ENCODE data around the gene ZBTB33. TPM values are rescaled to one million over a fixed set of nuclear protein-coding genes. Genes with fewer than 3 reads are reported as not detected.

Gene ZBTB33
- total and polyA plus RNA-seq, 2 of the 13 experiments (the other 11 are each of a cell fraction or from before 2014, with no cell fraction given) = 6.5 to 20.2 TPM

GRCh38 chrX:120250522-120251271, at the start of gene ZBTB33 (continued):
- TF ChIP-seq ZNF512B (CRISPR knock-in tag; IDR thresholded peaks at IDR 0.05; ENCODE audit: borderline replicate concordance) = no peak
- TF ChIP-seq TRIM24 (CRISPR knock-in tag; IDR thresholded peaks at IDR 0.05) = no peak
- no peak for TF ChIP-seq PHF5A (CRISPR knock-in tag; IDR thresholded peaks at IDR 0.05; ENCODE audit: low read depth, unreplicated experiment)
- no peak for TF ChIP-seq MLXIP (CRISPR knock-in tag; IDR thresholded peaks at IDR 0.05; ENCODE audit: borderline replicate concordance)
- TF ChIP-seq CREM (IDR thresholded peaks at IDR 0.05) = no peak
- no peak for TF ChIP-seq CREM (CRISPR knock-in tag; IDR thresholded peaks at IDR 0.05)
- peak; percentile 37; the same call in 1 of the 2 replicates for TF ChIP-seq THAP9 (CRISPR knock-in tag; IDR thresholded peaks at IDR 0.05; ENCODE audit: borderline replicate concordance)
- TF ChIP-seq ZNF784 (CRISPR knock-in tag; IDR thresholded peaks at IDR 0.05; ENCODE audit: borderline replicate concordance) = no peak
- no peak for TF ChIP-seq YY1 (IDR thresholded peaks at IDR 0.05; ENCODE audit: insufficient read depth, insufficient replicate concordance, low read depth, low read length)
- TF ChIP-seq MTF2 (CRISPR knock-in tag; IDR thresholded peaks at IDR 0.05; ENCODE audit: borderline replicate concordance) = no peak
- no peak for TF ChIP-seq SETDB1 (CRISPR knock-in tag; IDR thresholded peaks at IDR 0.05; ENCODE audit: borderline replicate concordance)
- peak; percentile 39 for TF ChIP-seq MED8 (CRISPR knock-in tag; IDR thresholded peaks at IDR 0.05; ENCODE audit: insufficient replicate concordance)
- no peak for TF ChIP-seq ZNF3 (CRISPR knock-in tag; IDR thresholded peaks at IDR 0.05)
- no peak for TF ChIP-seq ZNF18 (CRISPR knock-in tag; IDR thresholded peaks at IDR 0.05; ENCODE audit: insufficient replicate concordance)
- no peak for TF ChIP-seq MAF1 (CRISPR knock-in tag; IDR thresholded peaks at IDR 0.05; ENCODE audit: borderline replicate concordance)

All from HepG2 (cell line).